ENCODE measurements around the gene ARHGEF6. TPM values are rescaled to one million over a fixed set of nuclear protein-coding genes. Genes with fewer than 3 reads are reported as not detected.
A peak's percentile ranks its signal among the peaks of the same experiment; 100 is the strongest.

The ARHGEF6 gene
- total RNA-seq, 1 experiment from 2014 or later, result 5.1 TPM

DNA sequence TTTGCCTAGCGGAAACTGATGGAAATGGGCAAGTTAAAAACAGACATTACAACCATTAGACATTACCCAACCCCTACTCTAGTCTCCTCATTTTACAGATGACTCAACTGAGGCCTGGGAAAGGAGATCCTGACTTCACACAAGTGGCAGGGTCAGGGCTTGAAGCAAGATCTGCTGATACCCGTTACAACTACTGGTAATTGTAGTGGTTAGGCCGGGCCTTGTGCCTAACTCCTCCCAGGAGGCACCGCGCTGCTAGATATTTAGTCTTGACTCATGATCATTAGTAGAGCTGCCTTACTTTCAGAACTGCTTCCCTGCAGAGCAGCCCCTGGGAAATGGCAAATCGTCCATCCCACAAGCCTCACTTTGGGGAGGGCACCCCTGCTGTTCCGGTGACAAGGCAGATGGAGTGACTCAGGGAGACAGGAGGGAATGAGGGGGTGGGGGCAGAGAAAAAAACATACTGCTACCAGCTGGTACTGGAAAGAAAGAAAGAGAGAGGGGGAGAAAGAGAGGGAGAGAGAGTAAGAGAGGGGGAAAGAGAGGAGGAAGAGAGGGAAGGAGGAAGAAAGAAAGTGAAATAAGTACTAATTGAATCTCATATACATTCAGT, 12.2 kb downstream of the ARHGEF6 start:
- Mint-ChIP-seq H3K27me3 (ENCODE audit: low read depth) (peaks cover 9% of the 10 kb centered on the region), H3K27ac (no peak overlapping the region), H3K36me3 (no peaks in the 10 kb centered on the region; the same call in 1 of the 2 replicates), H3K4me1 (peaks cover 18% of the 10 kb centered on the region), H3K4me3 (peak overlapping the region; percentile 63), H3K9me3 (peaks cover 3% of the 10 kb centered on the region; the same call in 1 of the 2 replicates)
- ChIA-PET POLR2A (interaction anchor here (0.6 to 1.0 kb wide), 2 partner anchors 112 kb away, joined by 3 to 5 read pairs; partner anchors contain the start of gene RBMX), CTCF (interaction anchor here (0.9 kb wide), 1 partner anchor 48 kb away, joined by 3 read pairs; no protein-coding TSS in a partner anchor)
- ATAC-seq (no peak; the same call in 1 of the 2 replicates), DNase-seq (ENCODE audit: low spot score) (peak; percentile 12)
- no peak for TF ChIP-seq ZNF317 (CRISPR knock-in tag; IDR thresholded peaks at IDR 0.05; ENCODE audit: borderline replicate concordance, low read depth)
- TF ChIP-seq, protein P1, sequence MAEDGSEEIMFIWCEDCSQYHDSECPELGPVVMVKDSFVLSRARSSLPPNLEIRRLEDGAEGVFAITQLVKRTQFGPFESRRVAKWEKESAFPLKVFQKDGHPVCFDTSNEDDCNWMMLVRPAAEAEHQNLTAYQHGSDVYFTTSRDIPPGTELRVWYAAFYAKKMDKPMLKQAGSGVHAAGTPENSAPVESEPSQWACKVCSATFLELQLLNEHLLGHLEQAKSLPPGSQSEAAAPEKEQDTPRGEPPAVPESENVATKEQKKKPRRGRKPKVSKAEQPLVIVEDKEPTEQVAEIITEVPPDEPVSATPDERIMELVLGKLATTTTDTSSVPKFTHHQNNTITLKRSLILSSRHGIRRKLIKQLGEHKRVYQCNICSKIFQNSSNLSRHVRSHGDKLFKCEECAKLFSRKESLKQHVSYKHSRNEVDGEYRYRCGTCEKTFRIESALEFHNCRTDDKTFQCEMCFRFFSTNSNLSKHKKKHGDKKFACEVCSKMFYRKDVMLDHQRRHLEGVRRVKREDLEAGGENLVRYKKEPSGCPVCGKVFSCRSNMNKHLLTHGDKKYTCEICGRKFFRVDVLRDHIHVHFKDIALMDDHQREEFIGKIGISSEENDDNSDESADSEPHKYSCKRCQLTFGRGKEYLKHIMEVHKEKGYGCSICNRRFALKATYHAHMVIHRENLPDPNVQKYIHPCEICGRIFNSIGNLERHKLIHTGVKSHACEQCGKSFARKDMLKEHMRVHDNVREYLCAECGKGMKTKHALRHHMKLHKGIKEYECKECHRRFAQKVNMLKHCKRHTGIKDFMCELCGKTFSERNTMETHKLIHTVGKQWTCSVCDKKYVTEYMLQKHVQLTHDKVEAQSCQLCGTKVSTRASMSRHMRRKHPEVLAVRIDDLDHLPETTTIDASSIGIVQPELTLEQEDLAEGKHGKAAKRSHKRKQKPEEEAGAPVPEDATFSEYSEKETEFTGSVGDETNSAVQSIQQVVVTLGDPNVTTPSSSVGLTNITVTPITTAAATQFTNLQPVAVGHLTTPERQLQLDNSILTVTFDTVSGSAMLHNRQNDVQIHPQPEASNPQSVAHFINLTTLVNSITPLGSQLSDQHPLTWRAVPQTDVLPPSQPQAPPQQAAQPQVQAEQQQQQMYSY (CRISPR knock-in tag; IDR thresholded peaks at IDR 0.05), result peak; percentile 45; the same call in 1 of the 2 replicates
- no peak for TF ChIP-seq NR1H2 (CRISPR knock-in tag; IDR thresholded peaks at IDR 0.05)

GRCh38 chrX:136767104-136767941, 13.4 kb downstream of the ARHGEF6 start:
- peak; percentile 92 for ATAC-seq
- TF ChIP-seq, protein P2, sequence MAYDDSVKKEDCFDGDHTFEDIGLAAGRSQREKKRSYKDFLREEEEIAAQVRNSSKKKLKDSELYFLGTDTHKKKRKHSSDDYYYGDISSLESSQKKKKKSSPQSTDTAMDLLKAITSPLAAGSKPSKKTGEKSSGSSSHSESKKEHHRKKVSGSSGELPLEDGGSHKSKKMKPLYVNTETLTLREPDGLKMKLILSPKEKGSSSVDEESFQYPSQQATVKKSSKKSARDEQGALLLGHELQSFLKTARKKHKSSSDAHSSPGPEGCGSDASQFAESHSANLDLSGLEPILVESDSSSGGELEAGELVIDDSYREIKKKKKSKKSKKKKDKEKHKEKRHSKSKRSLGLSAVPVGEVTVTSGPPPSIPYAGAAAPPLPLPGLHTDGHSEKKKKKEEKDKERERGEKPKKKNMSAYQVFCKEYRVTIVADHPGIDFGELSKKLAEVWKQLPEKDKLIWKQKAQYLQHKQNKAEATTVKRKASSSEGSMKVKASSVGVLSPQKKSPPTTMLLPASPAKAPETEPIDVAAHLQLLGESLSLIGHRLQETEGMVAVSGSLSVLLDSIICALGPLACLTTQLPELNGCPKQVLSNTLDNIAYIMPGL (CRISPR knock-in tag; IDR thresholded peaks at IDR 0.05), result peak; percentile 70
- TF ChIP-seq USF2 (CRISPR knock-in tag; IDR thresholded peaks at IDR 0.05), result 0 out of 2 replicates have a peak, but pooled peaks have one; percentile 9
- TF ChIP-seq, protein P1 (CRISPR knock-in tag; IDR thresholded peaks at IDR 0.05), result peak; percentile 93
- TF ChIP-seq, protein P3, sequence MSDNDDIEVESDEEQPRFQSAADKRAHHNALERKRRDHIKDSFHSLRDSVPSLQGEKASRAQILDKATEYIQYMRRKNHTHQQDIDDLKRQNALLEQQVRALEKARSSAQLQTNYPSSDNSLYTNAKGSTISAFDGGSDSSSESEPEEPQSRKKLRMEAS (CRISPR knock-in tag; IDR thresholded peaks at IDR 0.05), result peak; percentile 30; the same call in 1 of the 2 replicates
- 0 out of 2 replicates have a peak, but pooled peaks have one; percentile 15 for TF ChIP-seq ZNF232 (CRISPR knock-in tag; IDR thresholded peaks at IDR 0.05)
- TF ChIP-seq FOXK1 (CRISPR knock-in tag; IDR thresholded peaks at IDR 0.05), result no peak
- ChIA-PET POLR2A (interaction anchor here (0.6 to 1.0 kb wide), 2 partner anchors 113 to 963 kb away, joined by 5 read pairs; partner anchors contain the start of gene RBMX), CTCF (interaction anchor here (0.6 to 1.6 kb wide), 5 partner anchors 14 to 117 kb away, joined by 3 to 6 read pairs (median 3); partner anchors contain the start of gene RBMX)
- Mint-ChIP-seq H3K4me1 (peaks cover 18% of the 10 kb centered on the region), H3K27me3 (ENCODE audit: low read depth) (peaks cover 9% of the 10 kb centered on the region), H3K9me3 (peaks cover 3% of the 10 kb centered on the region; the same call in 1 of the 2 replicates), H3K27ac (no peak overlapping the region), H3K4me3 (peak overlapping the region; percentile 63), H3K36me3 (no peaks in the 10 kb centered on the region; the same call in 1 of the 2 replicates)
- peak; percentile 64 for DNase-seq (ENCODE audit: low spot score)

All from WTC11 (cell line).